ENCODE data around the gene LRMDA.
A peak's percentile ranks its signal among the peaks of the same experiment; 100 is the strongest.

The LRMDA gene

GRCh38 chr10:75408911-75409885 lies 22.2 kb upstream of the LRMDA start:
- TF ChIP-seq CTCF (IDR thresholded peaks at IDR 0.05; ENCODE audit: low read depth, low read length, missing control alignments) = no peak
- no peak for DNase-seq (ENCODE audit: low read depth)
- in situ Hi-C loops (cut with HindIII; ENCODE audit: low sequenced_read_pairs) = loop anchor here (10.0 kb wide), 1 partner anchor 626 kb away; no protein-coding TSS in a partner anchor
- H3K4me3 ChIP-seq (ENCODE audit: low read depth, low read length) = peak overlapping the region; percentile 68

- no peak for DNase-seq (ENCODE audit: low read depth)
- no peak for TF ChIP-seq CTCF (IDR thresholded peaks at IDR 0.05; ENCODE audit: low read depth, low read length, missing control alignments)
- in situ Hi-C loops (cut with HindIII; ENCODE audit: low sequenced_read_pairs) = no loop called here
- no peak overlapping the region for H3K4me3 ChIP-seq (ENCODE audit: low read depth, low read length)
These were observed 21.1 kb upstream of the LRMDA start for GRCh38 chr10:75410132-75411005.

GRCh38 chr10:75414527-75414926 lies 16.9 kb upstream of the LRMDA start:
- no peak for DNase-seq (ENCODE audit: low read depth)
- H3K4me3 ChIP-seq (ENCODE audit: low read depth, low read length) = no peak overlapping the region
- no peak for TF ChIP-seq CTCF (IDR thresholded peaks at IDR 0.05; ENCODE audit: low read depth, low read length, missing control alignments)
- in situ Hi-C loops (cut with HindIII; ENCODE audit: low sequenced_read_pairs) = no loop called here

- H3K4me3 ChIP-seq (ENCODE audit: low read depth, low read length) = no peak overlapping the region
- in situ Hi-C loops (cut with HindIII; ENCODE audit: low sequenced_read_pairs) = no loop called here
- TF ChIP-seq CTCF (IDR thresholded peaks at IDR 0.05; ENCODE audit: low read depth, low read length, missing control alignments) = no peak
- DNase-seq (ENCODE audit: low read depth) = no peak
These were observed 13.9 kb upstream of the LRMDA start for GRCh38 chr10:75417522-75417927.

- TF ChIP-seq CTCF (IDR thresholded peaks at IDR 0.05; ENCODE audit: low read depth, low read length, missing control alignments) = no peak
- in situ Hi-C loops (cut with HindIII; ENCODE audit: low sequenced_read_pairs) = no loop called here
- no peak overlapping the region for H3K4me3 ChIP-seq (ENCODE audit: low read depth, low read length)
- no peak for DNase-seq (ENCODE audit: low read depth)
These were observed 13.1 kb upstream of the LRMDA start for GRCh38 chr10:75418293-75418692.

- no peak for DNase-seq (ENCODE audit: low read depth)
- in situ Hi-C loops (cut with HindIII; ENCODE audit: low sequenced_read_pairs) = no loop called here
- H3K4me3 ChIP-seq (ENCODE audit: low read depth, low read length) = no peak overlapping the region
- TF ChIP-seq CTCF (IDR thresholded peaks at IDR 0.05; ENCODE audit: low read depth, low read length, missing control alignments) = no peak
These were observed 12.7 kb upstream of the LRMDA start for GRCh38 chr10:75418712-75419111.

Measured in astrocyte of the cerebellum (primary cell).